Ramos (cell line): Measurements from ENCODE around the gene PARVA.

Experiments
- in situ Hi-C: fragments of 300-500 bp; cut with MboI; formaldehyde crosslinking; loops from one replicate; pipeline ENCODE4 v1.14.3; 2022; ENCODE audit warnings: low sequenced_read_pairs; ENCODE audit not compliant: unreplicated experiment

Gene PARVA

GRCh38 chr11:12372111-12372510, 5.3 kb upstream of the PARVA start:
- in situ Hi-C loops: no loop called here

DNA sequence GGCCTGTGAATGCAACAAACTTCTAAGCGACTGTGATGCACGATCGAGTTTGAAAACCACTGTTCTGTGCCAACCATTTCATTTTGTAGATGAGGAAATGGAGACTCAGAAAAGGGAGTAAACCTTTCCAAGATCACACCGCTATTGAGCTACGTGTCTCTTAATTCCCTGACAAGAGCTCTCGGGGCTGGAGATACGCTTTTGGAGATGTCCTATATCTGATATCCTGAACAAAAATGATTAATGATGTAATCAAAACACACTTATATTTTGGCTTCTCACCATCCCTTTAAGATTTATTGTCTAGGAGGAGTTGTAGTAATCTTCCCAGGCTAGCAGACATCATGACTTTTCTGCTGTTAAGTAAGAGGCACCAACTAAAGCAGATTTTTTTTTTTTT, 1.7 kb upstream of the PARVA start:
- in situ Hi-C loops: no loop called here

GRCh38 chr11:12376259-12377081, 901 bp upstream of the PARVA start:
- in situ Hi-C loops: no loop called here

DNA sequence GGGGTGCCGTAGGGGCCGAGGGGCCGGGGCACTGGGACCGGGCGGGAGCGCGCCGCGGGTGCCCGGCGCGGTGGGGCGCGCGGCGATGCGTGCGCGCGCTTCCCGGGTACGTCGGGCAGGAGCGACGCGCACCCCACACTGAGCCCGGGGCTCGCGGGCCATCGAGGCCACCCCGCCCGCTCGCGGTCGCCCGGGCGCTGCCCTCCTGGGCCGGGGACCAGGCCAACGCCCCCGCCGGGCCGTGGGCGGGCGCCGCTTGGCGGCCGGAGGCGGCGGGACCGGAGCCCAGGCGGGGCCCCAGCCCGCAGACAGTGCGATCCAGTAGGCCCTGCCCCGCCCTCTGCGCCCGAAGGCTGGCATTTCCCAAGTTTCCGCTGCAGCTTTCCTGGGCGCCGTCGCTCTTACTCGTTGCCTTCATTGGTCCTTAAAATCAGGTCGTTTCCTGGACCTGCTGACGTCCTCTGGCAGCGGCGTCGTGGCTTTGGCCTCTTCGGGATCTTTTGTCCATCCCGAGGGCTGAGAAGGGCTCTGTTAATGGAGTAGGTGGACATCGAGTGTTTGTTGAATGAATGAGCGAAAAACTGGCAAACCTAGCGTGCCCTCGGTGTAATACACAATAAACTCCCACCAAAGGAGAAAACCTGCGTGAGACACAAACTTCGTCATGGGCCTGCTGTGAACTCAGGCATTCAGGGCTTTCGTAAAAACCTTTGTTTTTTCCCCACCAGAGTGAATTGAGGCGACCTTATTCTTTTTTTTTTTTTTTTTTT, 638 bp downstream of the PARVA start:
- in situ Hi-C loops: no loop called here

- in situ Hi-C loops: no loop called here
These were observed 3.4 kb downstream of the PARVA start for GRCh38 chr11:12380565-12381325.

DNA sequence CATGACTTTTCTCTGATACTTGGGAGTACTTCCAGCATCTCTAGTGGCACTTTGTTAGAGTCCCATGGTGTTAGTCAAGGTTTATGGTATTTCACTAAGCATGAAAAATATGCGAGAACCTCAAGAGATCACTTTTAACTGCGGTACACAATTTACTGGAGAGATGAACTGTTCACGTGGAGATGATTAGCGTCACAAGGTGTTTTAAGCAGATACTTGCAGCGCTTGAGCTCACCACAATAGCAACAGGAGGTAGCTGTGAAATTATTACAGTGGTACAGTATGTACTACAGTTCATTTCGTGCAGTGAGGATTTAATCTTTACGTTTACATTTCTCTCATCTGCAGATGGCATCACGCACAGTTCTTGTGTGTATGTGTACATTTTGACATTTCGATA, 4.5 kb downstream of the PARVA start:
- in situ Hi-C loops: no loop called here

- in situ Hi-C loops: no loop called here
These were observed 5.1 kb downstream of the PARVA start for GRCh38 chr11:12382451-12382850.

GRCh38 chr11:12386309-12386708, 8.9 kb downstream of the PARVA start:
- in situ Hi-C loops: no loop called here

DNA sequence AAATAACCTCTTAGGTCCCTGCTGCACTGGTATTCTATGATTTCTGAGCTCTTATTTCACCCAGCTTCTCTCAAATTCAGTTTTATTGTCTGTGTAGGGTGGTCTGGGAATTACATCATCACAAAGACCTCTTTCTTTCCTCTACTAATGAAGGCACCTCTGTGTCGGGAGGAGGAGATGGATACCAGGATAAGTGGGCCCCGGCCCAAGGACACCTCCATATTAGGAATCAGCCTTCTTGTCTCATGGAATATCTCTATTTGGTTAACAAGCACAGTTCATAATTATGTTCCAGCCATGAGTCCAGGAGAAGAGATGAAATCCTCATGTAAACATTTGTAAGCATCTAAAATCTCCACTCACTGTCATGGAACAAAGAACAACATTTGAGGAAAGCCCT, 9.4 kb downstream of the PARVA start:
- in situ Hi-C loops: no loop called here

DNA sequence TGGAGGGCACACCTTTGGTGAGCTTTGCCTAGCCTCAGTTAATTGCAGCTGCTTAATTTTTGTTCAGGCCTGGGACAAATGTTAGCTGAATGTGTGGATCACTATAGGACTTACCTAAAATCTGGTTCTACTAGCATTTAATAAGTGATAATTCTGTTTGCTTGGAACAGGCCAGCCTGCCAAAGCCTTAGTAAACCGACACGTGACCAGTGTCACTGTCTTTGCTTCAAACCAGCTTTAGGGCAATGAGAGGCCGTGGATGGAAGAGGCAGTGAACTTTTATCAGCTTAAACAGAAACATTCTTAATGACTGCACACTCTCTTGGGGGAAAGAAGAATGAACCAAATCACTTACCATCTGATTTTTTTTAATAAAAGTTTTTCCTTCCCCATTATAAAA, 10.8 kb downstream of the PARVA start:
- in situ Hi-C loops: no loop called here

- in situ Hi-C loops: no loop called here
These were observed 11.7 kb downstream of the PARVA start for GRCh38 chr11:12388939-12389670.

GRCh38 chr11:12389676-12390657, 12.6 kb downstream of the PARVA start:
- in situ Hi-C loops: no loop called here

DNA sequence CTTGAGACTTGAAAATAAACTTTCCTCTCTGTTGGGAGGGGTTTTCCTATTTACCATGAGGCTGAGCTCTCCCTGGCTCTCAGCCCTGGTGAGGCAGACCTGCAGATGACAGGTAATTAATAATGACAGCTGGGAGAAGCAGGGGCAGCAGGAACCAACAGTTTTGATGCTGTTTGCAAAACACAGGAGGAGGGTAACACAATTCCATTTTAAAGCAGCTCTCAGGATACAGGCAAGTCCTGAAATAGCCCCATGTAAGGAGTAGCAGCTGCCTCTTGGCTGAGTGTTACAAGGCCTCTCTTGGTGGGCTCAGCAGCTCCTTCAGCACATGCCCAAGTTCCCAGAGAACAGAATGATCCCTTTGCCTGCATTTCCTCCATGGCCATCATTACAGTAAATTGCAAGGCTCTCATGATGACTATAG, 13.3 kb downstream of the PARVA start:
- in situ Hi-C loops: no loop called here

GRCh38 chr11:12392672-12393071, 15.3 kb downstream of the PARVA start:
- in situ Hi-C loops: no loop called here

DNA sequence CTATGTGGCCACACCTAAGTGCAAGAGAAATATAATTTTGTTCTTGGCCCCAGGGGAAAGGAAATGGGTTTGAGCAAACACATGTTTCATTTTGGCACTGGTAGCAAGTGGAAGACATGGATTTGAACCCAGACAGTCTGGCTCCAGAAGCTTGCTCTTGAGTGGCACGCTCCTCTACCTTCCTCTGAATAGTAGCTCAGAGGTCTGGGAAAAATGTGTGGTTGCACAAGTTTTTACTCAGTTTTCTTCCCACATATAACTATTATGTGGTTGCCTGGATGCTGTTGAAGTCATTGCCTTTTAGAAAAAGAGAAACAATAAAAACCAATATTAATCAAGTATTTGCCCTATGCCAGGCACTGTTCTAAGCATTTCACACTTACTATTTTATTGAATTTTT, 16.3 kb downstream of the PARVA start:
- in situ Hi-C loops: no loop called here

- in situ Hi-C loops: no loop called here
These were observed 17.2 kb downstream of the PARVA start for GRCh38 chr11:12394601-12395000.

DNA sequence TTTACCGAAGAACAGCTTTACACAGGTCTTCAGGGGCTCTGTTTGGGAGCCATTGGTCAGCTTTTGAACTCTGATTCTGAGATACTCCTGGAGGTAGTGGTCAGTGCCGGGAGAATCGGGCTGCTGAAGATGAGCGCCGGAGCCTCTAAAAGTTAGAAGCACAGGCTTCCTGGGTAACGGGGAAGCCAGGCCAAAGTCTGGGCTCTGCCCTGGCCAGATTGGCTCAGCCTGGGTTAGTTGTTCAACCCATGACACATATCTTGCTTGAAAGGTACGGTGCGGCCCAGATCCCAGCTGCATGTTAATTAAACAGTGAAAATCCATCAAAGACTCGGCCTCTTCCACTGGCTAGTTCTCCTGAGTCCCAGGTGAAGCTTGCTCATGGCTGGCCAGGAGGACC, 18.0 kb downstream of the PARVA start:
- in situ Hi-C loops: no loop called here

- in situ Hi-C loops: no loop called here
These were observed 20.6 kb downstream of the PARVA start for GRCh38 chr11:12397931-12398334.

GRCh38 chr11:12399355-12399754, 22.0 kb downstream of the PARVA start:
- in situ Hi-C loops: no loop called here
